COLO668 (cell line): ENCODE results near the gene NTN1.
"Not testable (repeated sequence)": the region's sequence is repeated elsewhere in the genome, so short reads cannot be mapped to it uniquely, and the experiment has no call there.

Source experiments
- DNase-seq: peaks from one replicate; lab custom pipeline; 2025; ENCODE audit not compliant: unreplicated experiment; lab: John Stamatoyannopoulos, UW

Gene NTN1

GRCh38 chr17:9021158-9021991, at the start of gene NTN1:
TSS of gene NTN1 (plus strand) at chr17:9021510. CDS start at chr17:9022374, 864 bp downstream.
- DNase-seq, result peak; percentile 12

DNA sequence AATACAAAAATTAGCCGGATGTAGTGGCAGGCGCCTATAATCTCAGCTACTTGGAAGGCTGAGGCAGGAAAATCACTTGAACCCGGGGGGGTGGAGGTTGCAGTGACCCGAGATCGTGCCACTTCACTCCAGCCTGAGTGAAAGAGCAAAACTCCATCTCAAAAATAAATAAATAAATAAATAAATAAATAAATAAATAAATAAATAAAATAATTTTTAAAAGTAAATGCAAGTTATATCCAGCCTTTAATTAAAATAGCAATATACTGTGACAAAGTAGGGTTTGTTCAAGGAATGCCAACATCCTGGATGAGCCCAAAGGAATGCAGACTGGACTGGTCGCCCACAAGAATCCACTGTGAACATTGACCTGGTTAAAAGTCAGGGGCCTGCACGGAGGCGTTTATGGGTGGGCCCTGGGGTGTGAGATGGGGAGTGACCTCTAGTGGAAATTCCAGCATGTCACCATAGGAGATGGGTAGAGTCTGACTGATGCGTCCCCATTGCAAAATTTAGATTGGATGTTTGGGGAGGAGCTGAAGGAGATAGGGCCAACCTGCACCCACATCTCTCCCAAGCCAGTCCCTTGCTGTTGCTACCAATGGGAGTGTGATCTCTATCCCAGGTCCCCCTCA, 46.1 kb upstream of the NTN1 start:
- no peak for DNase-seq

GRCh38 chr17:8976638-8977037, 44.7 kb upstream of the NTN1 start:
- DNase-seq, result no peak

- DNase-seq, result no peak
Observed at GRCh38 chr17:8979715-8980114, 41.6 kb upstream of the NTN1 start.

DNA sequence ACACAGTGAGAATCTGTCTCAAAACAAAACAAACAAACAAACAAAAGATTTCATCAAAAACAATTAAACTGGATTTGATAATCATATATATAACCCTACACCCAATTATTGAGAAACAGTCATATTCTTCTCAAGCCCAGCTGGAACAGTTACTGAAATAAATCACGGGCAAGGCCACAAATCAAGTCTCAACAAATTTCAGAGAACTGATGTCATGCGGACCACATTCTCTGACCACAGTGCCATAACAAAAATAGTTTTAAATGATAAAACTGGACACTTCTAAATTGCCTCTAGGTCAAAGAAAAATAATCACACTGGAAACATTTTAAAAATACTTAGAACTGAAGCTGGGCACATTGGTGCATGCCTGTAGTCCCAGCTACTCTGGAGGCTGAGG, 39.9 kb upstream of the NTN1 start:
- DNase-seq, result no peak

- DNase-seq, result not testable (repeated sequence)
Observed at GRCh38 chr17:8984225-8984624, 37.1 kb upstream of the NTN1 start.

- no peak for DNase-seq
Observed at GRCh38 chr17:8985054-8985701, 36.1 kb upstream of the NTN1 start.

DNA sequence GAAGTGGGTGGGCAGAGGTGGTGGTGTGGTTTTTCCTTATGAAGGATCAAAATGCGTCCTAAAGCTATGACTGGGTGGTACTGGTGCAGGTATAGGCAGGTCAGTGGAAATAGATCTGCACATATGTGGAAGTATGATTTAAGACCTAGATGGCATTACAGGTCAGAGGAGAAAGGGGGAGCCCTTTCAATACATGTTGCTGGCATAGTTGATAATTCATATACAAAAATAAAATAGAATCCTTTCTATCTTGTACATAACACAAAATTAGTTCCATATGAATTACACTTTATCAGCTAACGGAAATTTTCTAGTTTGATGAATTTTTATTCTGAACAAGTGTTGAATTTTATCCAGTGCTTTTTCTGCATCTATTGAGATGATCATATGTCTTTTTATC, 35.0 kb upstream of the NTN1 start:
- DNase-seq, result no peak

DNA sequence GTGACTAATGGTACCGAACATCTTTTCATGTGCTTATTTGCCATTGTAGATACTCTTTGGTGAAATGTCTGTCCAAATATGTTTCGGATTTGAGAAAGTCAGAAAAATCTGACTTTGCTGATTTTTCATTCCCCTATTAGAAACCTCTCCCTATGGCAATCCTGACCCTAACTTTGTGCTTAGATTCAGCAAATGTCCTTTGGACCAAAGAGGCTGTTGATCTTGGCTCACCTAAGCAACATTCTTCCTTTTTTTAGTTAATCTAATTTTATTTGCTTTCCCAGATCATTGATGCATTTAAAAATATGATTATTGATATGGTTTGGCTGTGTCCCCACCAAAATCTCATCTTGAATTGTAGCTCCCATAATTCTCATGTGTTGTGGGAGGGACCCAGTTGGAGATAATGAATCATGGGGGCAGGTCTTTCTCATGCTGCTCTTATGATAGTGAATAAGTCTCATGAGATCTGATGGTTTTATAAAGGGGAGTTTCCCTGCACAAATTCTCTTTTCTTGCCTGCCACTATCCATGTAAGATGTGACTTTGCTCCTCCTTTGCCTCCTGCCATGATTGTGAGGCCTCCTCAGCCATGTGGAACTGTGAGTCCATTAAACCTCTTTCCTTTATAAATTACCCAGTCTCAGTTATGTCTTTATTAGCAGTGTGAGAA, 32.9 kb upstream of the NTN1 start:
- not testable (repeated sequence) for DNase-seq

- peak; percentile 4 for DNase-seq
Observed at GRCh38 chr17:8991514-8992285, 29.6 kb upstream of the NTN1 start.

DNA sequence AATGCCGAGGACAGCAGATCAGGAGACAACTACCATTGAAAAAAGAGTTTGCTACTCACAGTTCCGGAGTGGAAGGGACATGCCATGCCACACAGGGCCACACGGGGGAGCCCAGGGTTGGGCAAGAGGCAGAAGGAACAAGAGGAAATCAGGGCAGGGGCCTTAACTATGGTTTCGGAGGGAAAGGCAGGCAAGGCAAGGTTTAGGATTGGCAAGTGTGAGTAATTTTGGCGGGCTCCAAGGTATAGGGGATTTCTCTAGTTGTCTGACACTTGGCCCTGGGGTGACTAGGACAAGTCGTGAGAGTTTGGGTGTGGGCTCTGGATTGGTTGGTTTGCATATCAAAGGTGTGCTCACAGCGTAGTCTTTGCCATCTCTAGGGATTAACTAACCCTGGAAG, 27.0 kb upstream of the NTN1 start:
- DNase-seq, result peak; percentile 16

DNA sequence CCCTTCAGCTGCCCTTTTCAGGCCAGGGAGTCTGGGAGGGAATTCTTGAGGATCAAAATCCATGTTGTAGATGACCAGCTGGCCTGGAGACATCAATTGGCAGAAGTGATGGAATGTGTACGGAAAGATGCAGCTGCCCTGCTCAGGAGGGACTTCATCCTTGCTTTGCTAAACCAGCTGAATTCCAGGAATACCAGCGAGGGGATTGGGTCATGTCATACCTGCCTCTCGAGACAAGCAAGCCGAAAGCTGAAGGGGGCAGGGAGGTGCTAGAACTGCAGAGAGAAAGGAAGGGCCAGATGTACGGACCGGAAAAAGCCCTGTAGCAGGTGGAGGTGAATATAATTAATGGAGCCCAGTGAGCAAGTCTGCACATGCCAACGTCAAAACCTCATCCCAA, 25.6 kb upstream of the NTN1 start:
- DNase-seq, result no peak

GRCh38 chr17:8997994-8998628, 23.2 kb upstream of the NTN1 start:
- peak; percentile 12 for DNase-seq

- no peak for DNase-seq
Observed at GRCh38 chr17:9001559-9001958, 19.8 kb upstream of the NTN1 start.

GRCh38 chr17:9002227-9002605, 19.1 kb upstream of the NTN1 start:
- DNase-seq, result no peak

- DNase-seq, result no peak
Observed at GRCh38 chr17:9002606-9003354, 18.5 kb upstream of the NTN1 start.

DNA sequence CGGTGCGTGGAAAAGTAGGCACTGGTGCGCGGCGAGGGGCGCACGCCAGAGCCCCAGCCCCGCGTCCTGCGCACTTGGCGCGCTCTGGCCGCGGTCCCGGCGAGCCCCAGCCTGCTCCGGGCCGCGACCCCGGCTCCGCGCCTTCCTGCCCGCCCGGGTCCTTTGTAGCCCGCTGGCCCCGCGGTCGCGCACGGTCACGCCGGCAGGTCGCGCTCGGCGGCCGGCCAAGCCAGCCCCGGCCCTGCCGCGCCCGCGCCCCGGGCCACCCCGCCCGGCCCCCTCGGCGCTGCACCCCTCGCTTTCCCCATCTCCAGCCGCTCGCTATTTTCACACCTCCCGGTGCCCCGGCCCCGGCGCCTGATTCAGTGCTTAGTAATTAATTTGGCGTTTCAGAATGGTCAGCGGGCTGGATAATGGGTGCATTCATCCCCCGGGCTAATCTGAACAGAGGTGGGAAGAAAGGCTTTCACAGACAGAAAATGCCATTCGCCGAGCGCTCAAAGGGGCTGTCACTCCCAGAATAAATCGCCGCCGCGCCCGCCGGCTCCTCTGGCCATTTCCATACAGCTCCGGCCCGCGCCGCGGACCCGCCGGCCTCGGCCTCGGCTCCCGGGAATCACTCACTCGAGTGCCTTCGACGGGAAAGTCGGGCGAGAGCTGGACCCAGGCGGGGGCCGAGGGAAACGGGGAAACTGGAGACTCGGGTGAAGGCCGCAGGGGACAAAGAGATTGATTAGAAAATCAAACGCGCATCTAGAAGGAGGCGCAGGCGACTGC, 17.8 kb upstream of the NTN1 start:
- no peak for DNase-seq

- no peak for DNase-seq
Observed at GRCh38 chr17:9004132-9004960, 17.0 kb upstream of the NTN1 start.
